Measurements from ENCODE around the gene KATNIP.

DNA sequence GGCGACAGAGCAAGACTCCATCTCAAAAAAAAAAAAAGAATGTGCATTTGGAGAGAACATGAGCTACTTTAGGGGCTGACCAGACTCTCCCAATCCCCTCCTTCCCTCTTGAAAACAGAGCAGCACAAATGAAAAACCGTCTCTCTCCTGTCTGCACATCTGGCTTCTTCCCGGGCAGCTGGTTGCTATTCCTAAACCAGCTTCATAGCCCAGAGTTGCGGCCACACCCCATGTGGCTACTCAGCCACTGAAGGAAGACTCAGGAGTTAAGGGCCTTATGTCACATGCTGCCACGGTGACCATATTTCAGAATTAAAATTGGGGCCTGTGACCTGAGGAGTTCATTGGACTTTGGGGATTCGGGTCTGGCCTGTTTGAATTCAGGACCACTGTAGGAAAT lies 48.3 kb downstream of the KATNIP start:
- TF ChIP-seq CTCF (IDR thresholded peaks at IDR 0.05) (no peak), CHD2 (IDR thresholded peaks at IDR 0.05; ENCODE audit: low read length, partially characterized antibody) (no peak), POLR2AphosphoS5 (IDR thresholded peaks at IDR 0.05; ENCODE audit: low read depth, low read length) (no peak), TCF12 (IDR thresholded peaks at IDR 0.05) (no peak), EP300 (IDR thresholded peaks at IDR 0.05; ENCODE audit: borderline replicate concordance in 1 of 2, low read depth in 1 of 2, low read length in 1 of 2) (no peak), RFX5 (IDR thresholded peaks at IDR 0.05; ENCODE audit: low read length) (no peak)
- TF ChIP-seq, protein P1, sequence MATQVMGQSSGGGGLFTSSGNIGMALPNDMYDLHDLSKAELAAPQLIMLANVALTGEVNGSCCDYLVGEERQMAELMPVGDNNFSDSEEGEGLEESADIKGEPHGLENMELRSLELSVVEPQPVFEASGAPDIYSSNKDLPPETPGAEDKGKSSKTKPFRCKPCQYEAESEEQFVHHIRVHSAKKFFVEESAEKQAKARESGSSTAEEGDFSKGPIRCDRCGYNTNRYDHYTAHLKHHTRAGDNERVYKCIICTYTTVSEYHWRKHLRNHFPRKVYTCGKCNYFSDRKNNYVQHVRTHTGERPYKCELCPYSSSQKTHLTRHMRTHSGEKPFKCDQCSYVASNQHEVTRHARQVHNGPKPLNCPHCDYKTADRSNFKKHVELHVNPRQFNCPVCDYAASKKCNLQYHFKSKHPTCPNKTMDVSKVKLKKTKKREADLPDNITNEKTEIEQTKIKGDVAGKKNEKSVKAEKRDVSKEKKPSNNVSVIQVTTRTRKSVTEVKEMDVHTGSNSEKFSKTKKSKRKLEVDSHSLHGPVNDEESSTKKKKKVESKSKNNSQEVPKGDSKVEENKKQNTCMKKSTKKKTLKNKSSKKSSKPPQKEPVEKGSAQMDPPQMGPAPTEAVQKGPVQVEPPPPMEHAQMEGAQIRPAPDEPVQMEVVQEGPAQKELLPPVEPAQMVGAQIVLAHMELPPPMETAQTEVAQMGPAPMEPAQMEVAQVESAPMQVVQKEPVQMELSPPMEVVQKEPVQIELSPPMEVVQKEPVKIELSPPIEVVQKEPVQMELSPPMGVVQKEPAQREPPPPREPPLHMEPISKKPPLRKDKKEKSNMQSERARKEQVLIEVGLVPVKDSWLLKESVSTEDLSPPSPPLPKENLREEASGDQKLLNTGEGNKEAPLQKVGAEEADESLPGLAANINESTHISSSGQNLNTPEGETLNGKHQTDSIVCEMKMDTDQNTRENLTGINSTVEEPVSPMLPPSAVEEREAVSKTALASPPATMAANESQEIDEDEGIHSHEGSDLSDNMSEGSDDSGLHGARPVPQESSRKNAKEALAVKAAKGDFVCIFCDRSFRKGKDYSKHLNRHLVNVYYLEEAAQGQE (IDR thresholded peaks at IDR 0.05; ENCODE audit: low read depth, low read length), result no peak
- TF ChIP-seq, protein P2, sequence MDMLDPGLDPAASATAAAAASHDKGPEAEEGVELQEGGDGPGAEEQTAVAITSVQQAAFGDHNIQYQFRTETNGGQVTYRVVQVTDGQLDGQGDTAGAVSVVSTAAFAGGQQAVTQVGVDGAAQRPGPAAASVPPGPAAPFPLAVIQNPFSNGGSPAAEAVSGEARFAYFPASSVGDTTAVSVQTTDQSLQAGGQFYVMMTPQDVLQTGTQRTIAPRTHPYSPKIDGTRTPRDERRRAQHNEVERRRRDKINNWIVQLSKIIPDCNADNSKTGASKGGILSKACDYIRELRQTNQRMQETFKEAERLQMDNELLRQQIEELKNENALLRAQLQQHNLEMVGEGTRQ (IDR thresholded peaks at IDR 0.05; ENCODE audit: borderline replicate concordance, low read depth, low read length), result no peak

Measured in SK-N-SH (cell line).